Right lobe of liver (tissue), 6 donors: ENCODE data around the gene ERBB4. TPM values are rescaled to one million over a fixed set of nuclear protein-coding genes. Genes with fewer than 3 reads are reported as not detected.

Experiments used
- ATAC-seq, 4 donors: fragments of 200-7000 bp; cut with Tn5 transposase; one replicate each; pipeline ENCODE4 v1.9.1; 2020; ENCODE audit warnings: mild to moderate bottlenecking in 4 of 4, moderate library complexity in 4 of 4
- DNase-seq, 3 donors: peaks; one replicate each; pipeline ENCODE4 v3.0.0-alpha.2; 2020
- H3K27ac ChIP-seq, 3 donors: fragments of 200-600 bp; one replicate each; pipeline ENCODE4 v1.8.0; 2022
- H3K27me3 ChIP-seq, 2 donors: fragments of 200-600 bp; one replicate each; pipeline ENCODE4 v1.8.0; 2022
- H3K36me3 ChIP-seq, 4 donors: fragments of 200-600 bp; sonication (generic) in 1 of 4; one replicate each; pipeline versions ENCODE4 v1.5.1 to v1.8.0; 2017 to 2022; ENCODE audit warnings: control low read depth in 1 of 4
- H3K4me1 ChIP-seq, 4 donors: fragments of 200-600 bp; sonication (generic) in 1 of 4; one replicate each; pipeline versions ENCODE4 v1.5.1 to v1.8.0; 2017 to 2022; ENCODE audit warnings: control low read depth in 1 of 4
- H3K4me3 ChIP-seq, 3 donors: fragments of 200-600 bp; one replicate each; pipeline ENCODE4 v1.8.0; 2022
- H3K9me3 ChIP-seq, 4 donors: fragments of 200-600 bp; sonication (generic) in 1 of 4; one replicate each; pipeline versions ENCODE4 v1.5.1 to v1.8.0; 2017 to 2022; ENCODE audit warnings: control low read depth in 1 of 4
- POLR2A ChIP-seq: fragments of 450-650 bp; IDR thresholded peaks from one replicate; pipeline ENCODE4 v1.6.1; 2017; ENCODE audit warnings: antibody characterized with exemption, mild to moderate bottlenecking
- WGBS: methylation state at CpG from one replicate; pipeline ENCODE4 v1.1.6; 2018; ENCODE audit warnings: low coverage, low lambda C conversion rate; ENCODE audit not compliant: insufficient coverage; ENCODE audit errors: missing lambda C conversion rate; 5-methylcytosine and 5-hydroxymethylcytosine counted together
- intact Hi-C, 2 donors: fragments of 100-400 bp; cut with DNase I; formaldehyde crosslinking; loops; one replicate each; pipeline versions ENCODE4 v1.11.2 to v1.14.1; 2022
- total RNA-seq, 6 experiments: library from RNA; depleted of rRNA in 2 of 6; stranded (reverse); fragments of >200 nt in 2 of 6; fragmentation: NEBNext Ultra II Directional in 3 of 6; extraction: Animal tissue kit (Norgen Biotek cat#: 25700) in 3 of 6; gene quantifications; one replicate each; pipeline versions ENCODE4 v1.1.0 to v1.2.4, GENCODE V29; 2016 to 2023
- TF ChIP-seq, protein P1 (sequence below), 4 donors: fragments of 200-600 bp in 3 of 4; fragments of 450-650 bp in 1 of 4; IDR thresholded peaks; one replicate each; pipeline versions ENCODE4 v1.5.1 to v1.8.0; 2016 to 2022; ENCODE audit warnings: antibody characterized with exemption in 4 of 4, mild to moderate bottlenecking in 2 of 4
- donor health status: DM: no; HTN: yes; CAD: no.
- donor health status: DM: no; HTN: no; CAD: no.
- donor health status: DM: no; HTN: no; CAD: no.
- donor health status: DM: no; HTN: yes; CAD: no.
- donor health status: DM: no; HTN: yes; CAD: no.

Gene ERBB4
- total RNA-seq, 6 experiments from 2014 or later = 0.02 to 0.59 (median 0.08) TPM; not detected in 2

DNA sequence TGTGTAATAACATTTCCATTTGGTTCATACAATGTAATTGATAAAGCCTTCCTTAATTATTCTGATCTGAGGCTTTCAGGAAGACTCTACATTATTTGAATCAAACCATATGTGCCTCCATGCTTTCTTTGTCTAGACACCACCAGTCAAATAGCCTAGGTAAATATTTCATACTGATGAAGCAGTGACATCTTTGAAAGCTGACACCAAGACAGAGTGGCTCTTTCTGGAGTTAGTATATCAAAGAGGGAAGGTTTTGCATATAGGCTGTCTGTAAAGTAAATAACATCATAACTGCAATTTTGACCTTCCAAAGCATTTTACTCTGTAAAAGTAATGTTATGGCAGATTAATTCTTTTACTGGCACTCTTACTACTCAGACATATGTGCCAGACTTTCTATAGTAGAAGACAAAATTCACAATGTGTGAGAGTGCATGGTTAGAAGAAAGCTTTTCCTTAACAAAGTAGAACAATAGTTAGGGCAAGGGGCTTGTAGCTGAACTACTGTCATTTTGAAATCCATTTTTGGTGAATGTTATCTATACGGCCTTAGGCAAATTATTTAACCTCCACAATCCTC is 177.3 kb downstream of the ERBB4 start:
- TF ChIP-seq, protein P1, sequence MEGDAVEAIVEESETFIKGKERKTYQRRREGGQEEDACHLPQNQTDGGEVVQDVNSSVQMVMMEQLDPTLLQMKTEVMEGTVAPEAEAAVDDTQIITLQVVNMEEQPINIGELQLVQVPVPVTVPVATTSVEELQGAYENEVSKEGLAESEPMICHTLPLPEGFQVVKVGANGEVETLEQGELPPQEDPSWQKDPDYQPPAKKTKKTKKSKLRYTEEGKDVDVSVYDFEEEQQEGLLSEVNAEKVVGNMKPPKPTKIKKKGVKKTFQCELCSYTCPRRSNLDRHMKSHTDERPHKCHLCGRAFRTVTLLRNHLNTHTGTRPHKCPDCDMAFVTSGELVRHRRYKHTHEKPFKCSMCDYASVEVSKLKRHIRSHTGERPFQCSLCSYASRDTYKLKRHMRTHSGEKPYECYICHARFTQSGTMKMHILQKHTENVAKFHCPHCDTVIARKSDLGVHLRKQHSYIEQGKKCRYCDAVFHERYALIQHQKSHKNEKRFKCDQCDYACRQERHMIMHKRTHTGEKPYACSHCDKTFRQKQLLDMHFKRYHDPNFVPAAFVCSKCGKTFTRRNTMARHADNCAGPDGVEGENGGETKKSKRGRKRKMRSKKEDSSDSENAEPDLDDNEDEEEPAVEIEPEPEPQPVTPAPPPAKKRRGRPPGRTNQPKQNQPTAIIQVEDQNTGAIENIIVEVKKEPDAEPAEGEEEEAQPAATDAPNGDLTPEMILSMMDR (IDR thresholded peaks at IDR 0.05) = no peak
- no peak for TF ChIP-seq POLR2A
- intact Hi-C loops = no loop called here
- no peak overlapping the region for H3K4me3 ChIP-seq
- 30% methylated on average over 1 of the region's 1 CpG for WGBS
- no peak overlapping the region for H3K27ac ChIP-seq
- H3K4me1 ChIP-seq = no peaks in the 10 kb centered on the region
- DNase-seq (no peak), ATAC-seq (no peak)
- no peaks in the 10 kb centered on the region for H3K36me3 ChIP-seq
- H3K27me3 ChIP-seq = no peaks in the 10 kb centered on the region
- no peaks in the 10 kb centered on the region for H3K9me3 ChIP-seq

DNA sequence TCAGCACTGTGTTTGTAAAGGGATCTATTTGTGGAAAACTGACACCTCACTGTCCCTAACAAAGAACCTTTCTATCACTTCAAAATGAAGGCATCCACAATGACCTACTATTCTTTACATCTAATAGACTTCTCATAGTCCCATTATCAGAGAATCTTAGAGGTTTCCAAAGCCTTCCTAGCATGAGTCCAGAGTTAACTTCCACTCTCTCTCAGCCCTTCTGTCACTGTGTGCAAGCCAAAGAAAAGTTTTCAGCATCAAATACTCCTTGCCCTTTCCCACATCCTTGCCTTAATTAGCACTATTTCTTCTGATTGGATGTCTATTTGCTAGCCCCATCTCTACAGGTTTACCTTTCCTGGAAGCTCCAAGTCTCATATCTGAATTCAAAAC is 178.5 kb downstream of the ERBB4 start:
- no peaks in the 10 kb centered on the region for H3K27me3 ChIP-seq
- TF ChIP-seq POLR2A = no peak
- TF ChIP-seq, protein P1 (IDR thresholded peaks at IDR 0.05) = no peak
- no peaks in the 10 kb centered on the region for H3K4me1 ChIP-seq
- DNase-seq (no peak), ATAC-seq (no peak)
- no peak overlapping the region for H3K27ac ChIP-seq
- intact Hi-C loops = no loop called here
- no peaks in the 10 kb centered on the region for H3K9me3 ChIP-seq
- H3K4me3 ChIP-seq = no peak overlapping the region
- H3K36me3 ChIP-seq = no peaks in the 10 kb centered on the region

DNA sequence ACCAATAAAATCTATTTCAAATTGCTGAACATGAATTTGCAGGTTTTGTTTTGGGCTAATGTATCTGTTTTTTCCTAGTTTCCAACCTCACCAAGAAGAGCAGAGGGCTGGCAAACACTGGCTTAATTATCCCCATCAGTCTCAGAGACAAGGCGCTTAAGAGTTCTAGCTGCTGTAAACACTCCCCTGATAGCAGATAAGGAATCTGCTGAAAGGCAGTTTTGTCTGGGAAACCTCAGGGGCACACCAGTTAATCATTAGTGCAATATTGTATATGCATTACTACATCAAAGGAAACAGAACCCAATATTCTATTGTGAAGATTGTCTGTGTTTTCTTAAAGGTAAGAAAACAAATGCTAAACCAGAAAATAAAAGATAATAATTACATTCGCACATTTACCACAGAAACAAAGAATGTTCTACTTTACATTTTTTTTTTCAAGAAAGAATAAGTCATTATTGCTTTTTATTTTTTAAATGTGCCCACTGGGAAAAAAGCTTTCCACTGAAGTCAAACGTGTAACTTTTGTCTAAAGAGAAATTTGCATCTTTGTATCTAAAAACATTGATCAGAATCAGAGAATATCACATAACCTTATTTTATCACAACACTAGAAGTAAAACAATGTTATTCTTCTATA is 179.1 kb downstream of the ERBB4 start:
- TF ChIP-seq POLR2A = no peak
- TF ChIP-seq, protein P1 (IDR thresholded peaks at IDR 0.05) = no peak
- H3K4me1 ChIP-seq = no peaks in the 10 kb centered on the region
- intact Hi-C loops = no loop called here
- no peaks in the 10 kb centered on the region for H3K27me3 ChIP-seq
- no peaks in the 10 kb centered on the region for H3K36me3 ChIP-seq
- DNase-seq (no peak), ATAC-seq (no peak)
- H3K4me3 ChIP-seq = no peak overlapping the region
- H3K27ac ChIP-seq = no peak overlapping the region
- WGBS = 19% methylated on average over 3 of the region's 3 CpGs
- no peaks in the 10 kb centered on the region for H3K9me3 ChIP-seq

DNA sequence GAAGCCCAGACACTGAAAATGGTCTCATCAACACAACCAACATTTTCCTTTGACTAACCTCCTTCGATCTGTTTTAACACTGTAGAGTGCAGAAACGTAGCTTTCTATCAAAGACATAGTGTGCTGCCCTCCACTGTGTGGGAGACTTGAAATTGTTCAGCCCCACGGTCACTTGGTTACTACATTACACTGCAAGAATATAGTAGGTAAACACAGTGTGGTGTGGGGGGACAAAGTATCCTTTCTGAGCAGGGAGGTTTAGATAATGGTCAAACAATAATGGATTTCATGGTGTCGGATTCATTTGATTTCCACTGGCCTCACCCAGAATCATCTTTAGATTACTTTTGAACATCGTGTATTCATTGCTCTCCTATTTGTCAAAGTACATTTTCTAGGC is 181.0 kb downstream of the ERBB4 start:
- DNase-seq (no peak), ATAC-seq (no peak)
- Histone ChIP-seq H3K4me1 (no peaks in the 10 kb centered on the region), H3K4me3 (no peak overlapping the region), H3K27ac (no peak overlapping the region), H3K9me3 (no peaks in the 10 kb centered on the region), H3K27me3 (no peaks in the 10 kb centered on the region), H3K36me3 (no peaks in the 10 kb centered on the region)
- 40% methylated on average over 5 of the region's 5 CpGs for WGBS
- no peak for TF ChIP-seq POLR2A
- TF ChIP-seq, protein P1 (IDR thresholded peaks at IDR 0.05) = no peak
- intact Hi-C loops = no loop called here

DNA sequence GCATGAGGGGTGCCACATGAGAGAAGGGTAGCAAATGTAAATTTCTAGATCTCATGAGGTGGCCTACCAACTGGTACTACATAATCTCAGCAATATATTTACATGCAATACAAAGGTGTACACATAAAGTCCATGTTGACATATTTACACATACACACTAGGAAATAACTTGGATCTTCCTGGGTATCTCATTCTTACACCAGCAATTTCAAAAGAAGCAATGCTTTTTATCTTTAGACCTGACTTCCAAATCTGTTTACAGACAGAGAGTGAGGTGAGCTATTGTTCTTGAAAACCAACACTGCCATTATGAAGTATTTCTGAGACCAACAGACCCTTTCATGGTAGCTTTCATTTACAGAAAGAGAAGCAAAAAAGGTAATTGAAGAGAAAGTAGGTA is 184.2 kb downstream of the ERBB4 start:
- ATAC-seq = no peak
- DNase-seq = no peak
- H3K4me3 ChIP-seq = no peak overlapping the region
- TF ChIP-seq POLR2A = no peak
- TF ChIP-seq, protein P1 (IDR thresholded peaks at IDR 0.05) = no peak
- no peaks in the 10 kb centered on the region for H3K4me1 ChIP-seq
- H3K36me3 ChIP-seq = no peaks in the 10 kb centered on the region
- H3K27me3 ChIP-seq = no peaks in the 10 kb centered on the region
- no peaks in the 10 kb centered on the region for H3K9me3 ChIP-seq
- intact Hi-C loops = no loop called here
- no peak overlapping the region for H3K27ac ChIP-seq
